RWPE1 (cell line): ENCODE data around the gene RYR1.

Source experiments
- CTCF ChIA-PET: fragments of 350-600 bp; sonication (Branson Sonifier 250); formaldehyde crosslinking; extraction: SDS; loops from one replicate; lab custom pipeline; 2021; lab: Yijun Ruan, JAX
- POLR2A ChIA-PET: fragments of 400-600 bp; formaldehyde crosslinking; extraction: SDS; loops from one replicate; lab custom pipeline; 2020; ENCODE audit warnings: antibody characterized with exemption; ENCODE audit not compliant: low non-redundant PET; lab: Yijun Ruan, JAX
- DNase-seq: peaks from one replicate; pipeline ENCODE4 v3.0.0; 2012; ENCODE audit warnings: low spot score
- H3K27ac ChIP-seq: fragments of 450-650 bp; 2 replicates; pipeline ENCODE4 v1.5.1; 2017
- TF ChIP-seq, protein P1 (sequence below): fragments of 450-650 bp; conservative IDR thresholded peaks from 2 replicates; pipeline ENCODE4 v1.5.1; 2017; ENCODE audit warnings: low read depth, mild to moderate bottlenecking

RYR1 gene

DNA sequence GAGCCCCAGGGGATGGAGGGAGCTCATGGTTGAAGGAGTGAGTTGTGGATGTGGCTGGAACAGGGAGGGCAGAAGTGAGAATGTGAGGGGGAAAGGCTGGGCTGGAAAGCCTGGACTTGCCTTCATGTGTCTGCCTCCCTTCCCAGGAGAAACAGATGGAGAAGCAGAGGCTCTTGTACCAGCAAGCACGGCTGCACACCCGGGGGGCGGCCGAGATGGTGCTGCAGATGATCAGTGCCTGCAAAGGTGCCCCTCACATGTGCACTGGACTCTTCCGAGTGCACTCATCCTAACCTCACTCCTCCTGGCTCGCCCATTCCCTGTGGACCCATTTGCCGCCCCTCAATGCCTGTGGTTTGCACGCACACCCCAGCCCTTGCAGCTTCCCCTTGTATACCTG is 101.1 kb downstream of the RYR1 start:
- no peak overlapping the region for H3K27ac ChIP-seq
- POLR2A ChIA-PET, result no interaction called here
- DNase-seq, result no peak
- TF ChIP-seq, protein P1, sequence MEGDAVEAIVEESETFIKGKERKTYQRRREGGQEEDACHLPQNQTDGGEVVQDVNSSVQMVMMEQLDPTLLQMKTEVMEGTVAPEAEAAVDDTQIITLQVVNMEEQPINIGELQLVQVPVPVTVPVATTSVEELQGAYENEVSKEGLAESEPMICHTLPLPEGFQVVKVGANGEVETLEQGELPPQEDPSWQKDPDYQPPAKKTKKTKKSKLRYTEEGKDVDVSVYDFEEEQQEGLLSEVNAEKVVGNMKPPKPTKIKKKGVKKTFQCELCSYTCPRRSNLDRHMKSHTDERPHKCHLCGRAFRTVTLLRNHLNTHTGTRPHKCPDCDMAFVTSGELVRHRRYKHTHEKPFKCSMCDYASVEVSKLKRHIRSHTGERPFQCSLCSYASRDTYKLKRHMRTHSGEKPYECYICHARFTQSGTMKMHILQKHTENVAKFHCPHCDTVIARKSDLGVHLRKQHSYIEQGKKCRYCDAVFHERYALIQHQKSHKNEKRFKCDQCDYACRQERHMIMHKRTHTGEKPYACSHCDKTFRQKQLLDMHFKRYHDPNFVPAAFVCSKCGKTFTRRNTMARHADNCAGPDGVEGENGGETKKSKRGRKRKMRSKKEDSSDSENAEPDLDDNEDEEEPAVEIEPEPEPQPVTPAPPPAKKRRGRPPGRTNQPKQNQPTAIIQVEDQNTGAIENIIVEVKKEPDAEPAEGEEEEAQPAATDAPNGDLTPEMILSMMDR, result no peak
- CTCF ChIA-PET, result interaction anchor here (0.6 kb wide), 1 partner anchor 251 kb away, joined by 6 read pairs; no protein-coding TSS in a partner anchor

DNA sequence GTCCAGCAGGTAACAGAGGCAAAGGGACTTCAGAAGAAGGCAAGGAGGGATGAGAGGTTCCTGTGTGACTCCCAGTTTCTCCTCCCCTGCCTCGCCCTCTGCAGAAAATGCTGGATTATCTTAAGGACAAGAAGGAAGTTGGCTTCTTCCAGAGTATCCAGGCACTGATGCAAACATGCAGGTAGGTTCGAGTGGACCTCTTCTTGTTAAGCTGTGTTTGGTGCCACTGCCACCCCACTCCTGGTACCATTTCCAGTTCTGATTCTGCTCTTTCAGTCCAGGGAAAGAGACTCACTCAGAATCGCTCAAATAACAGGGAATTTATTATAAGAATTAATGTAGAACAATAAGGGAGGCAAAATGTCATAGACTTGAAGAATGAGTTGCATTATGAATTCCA is 101.7 kb downstream of the RYR1 start:
- no peak overlapping the region for H3K27ac ChIP-seq
- DNase-seq, result no peak
- ChIA-PET POLR2A (no interaction called here), CTCF (no interaction called here)
- TF ChIP-seq, protein P1, result no peak

DNA sequence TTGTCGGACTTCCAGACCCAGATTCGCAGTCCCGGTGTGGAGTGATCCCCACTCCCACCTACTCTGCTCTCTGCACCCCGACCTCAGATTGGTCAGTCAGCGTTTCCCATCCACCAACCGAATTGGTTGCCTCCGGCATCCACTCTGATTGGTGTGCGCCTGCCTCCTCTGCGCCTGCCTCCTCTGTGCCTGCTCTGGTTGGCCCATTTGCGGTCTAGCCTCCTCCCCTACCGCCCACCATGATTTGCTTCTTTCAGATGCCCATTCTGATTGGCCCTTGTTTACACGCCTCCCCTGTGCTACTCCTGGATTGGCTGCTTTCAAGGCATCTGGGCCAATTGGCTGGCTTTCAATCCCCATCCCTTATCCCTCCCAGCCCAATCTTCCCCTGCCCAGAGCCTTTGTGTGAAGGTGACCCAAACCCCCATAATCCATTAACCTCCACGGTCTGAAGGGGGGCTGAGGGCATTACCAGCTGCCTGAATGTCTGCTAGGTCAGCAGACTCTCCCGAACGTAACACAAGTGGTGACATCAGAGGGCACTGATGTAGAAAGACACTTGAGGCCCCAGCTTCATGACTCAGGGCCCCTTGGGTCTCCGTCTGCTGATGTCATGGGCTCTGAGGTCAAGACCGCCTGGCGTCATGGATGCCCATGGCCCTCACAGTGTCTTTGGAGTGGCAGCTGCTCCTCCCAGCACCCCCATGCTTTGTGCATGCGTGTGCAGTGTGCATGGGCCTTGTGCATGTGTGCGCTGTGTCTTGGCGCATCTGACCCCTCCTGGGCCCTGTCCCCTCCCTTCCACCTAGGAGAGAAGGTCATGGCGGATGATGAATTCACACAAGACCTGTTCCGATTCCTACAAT is 103.8 kb downstream of the RYR1 start:
- CTCF ChIA-PET, result no interaction called here
- TF ChIP-seq, protein P1, result no peak
- DNase-seq, result no peak
- no peak overlapping the region for H3K27ac ChIP-seq
- POLR2A ChIA-PET, result no interaction called here

DNA sequence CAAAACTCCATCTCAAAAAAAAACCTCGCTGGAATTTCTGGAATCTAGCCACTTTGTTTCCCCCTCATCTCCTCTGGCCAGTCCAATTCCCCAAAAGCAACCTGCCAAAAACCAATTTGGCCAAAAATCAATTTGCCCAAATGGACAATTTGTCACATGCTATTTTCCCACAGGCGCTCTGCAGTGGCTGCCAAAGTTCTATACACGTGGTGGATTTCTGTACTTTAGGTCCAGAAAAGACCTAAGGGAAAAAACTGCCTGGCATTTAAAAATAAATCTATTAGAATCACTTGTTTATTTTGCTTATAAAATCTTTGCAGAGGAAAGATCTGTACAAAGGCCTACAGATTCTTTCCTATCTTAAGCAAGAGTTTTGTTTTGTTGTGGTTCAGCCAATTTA is 104.9 kb downstream of the RYR1 start:
- ChIA-PET POLR2A (interaction anchor here (0.6 kb wide), 1 partner anchor 538 kb away, joined by 3 read pairs; no protein-coding TSS in a partner anchor), CTCF (no interaction called here)
- TF ChIP-seq, protein P1, result no peak
- DNase-seq, result no peak
- no peak overlapping the region for H3K27ac ChIP-seq

DNA sequence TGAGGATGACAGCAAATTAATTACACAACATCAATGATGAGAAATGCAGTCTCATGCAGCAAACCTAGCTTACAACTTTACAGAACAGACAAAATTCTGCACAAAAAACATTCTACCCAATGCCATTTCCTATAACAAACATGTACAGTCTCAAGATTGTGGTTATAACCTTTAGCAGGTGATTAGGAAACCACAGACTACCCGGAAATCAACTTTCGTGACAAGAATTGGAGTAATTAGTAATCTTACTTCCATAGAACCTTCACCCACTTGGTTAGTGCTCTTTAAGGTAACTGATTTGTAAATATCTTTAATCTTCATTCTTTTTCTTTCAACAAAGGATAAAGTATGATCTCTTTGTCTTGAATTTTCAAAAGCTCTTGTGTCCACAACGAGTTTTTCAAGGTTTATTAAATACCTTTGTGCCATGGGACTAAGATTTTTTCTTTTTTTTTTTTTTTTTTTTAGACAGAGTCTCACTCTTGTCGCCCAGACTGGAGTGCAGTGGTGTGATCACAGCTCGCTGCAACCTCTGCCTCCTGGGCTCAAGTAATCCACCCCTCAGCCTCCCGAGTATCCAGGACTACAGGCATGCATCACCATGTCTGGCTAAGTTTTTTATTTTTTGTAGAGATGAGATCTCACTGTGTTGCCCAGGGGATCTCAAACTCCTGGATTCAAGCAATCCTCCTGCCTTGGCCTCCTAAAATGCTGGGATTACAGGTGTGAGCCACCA is 105.5 kb downstream of the RYR1 start:
- POLR2A ChIA-PET, result interaction anchor here (0.6 kb wide), 1 partner anchor 538 kb away, joined by 3 read pairs; no protein-coding TSS in a partner anchor
- TF ChIP-seq, protein P1, result no peak
- H3K27ac ChIP-seq, result no peak overlapping the region
- CTCF ChIA-PET, result interaction anchor here (0.6 kb wide), 1 partner anchor 417 kb away, joined by 13 read pairs; no protein-coding TSS in a partner anchor
- no peak for DNase-seq

DNA sequence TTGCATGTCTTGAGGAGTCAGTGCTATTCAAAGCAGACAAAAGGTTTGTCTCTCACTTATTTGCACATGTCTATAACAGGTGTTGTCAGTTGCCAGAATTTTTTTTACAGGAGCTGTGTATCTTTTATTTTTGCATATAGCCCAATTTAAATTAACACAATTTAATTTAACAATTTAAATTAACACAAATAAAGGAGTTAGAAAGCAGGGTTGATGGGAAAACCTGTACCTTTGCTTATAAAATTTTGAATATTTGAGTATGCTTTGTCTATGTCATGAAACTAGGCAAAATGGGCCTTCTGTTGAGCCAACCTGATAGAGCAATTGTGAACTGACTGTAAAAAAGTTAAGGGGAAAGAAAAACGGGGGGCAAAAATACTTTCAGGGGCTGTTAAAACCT is 106.3 kb downstream of the RYR1 start:
- no peak for DNase-seq
- H3K27ac ChIP-seq, result no peak overlapping the region
- ChIA-PET CTCF (no interaction called here), POLR2A (no interaction called here)
- TF ChIP-seq, protein P1, result no peak
